ENCODE measurements around the gene FNBP1L.

DNA sequence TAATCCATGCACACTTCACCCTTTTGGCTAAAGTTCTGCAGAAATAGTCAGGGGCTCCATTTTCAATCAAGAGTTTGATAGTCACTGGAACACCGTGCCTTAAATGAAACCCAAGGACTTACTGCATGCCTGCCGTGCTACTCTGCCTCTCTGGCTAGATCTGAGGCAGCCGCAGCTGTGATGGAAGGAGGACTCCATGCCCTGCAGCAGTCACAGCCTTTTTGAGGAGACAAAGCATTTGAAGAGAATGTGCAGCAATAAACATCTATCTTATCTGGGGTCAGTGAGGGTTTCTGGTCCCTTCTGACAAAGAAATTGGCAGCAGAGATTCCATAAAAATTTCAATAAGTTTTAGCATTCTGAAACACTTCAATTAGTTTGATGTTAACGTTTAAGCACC, 155.7 kb downstream of the FNBP1L start:
- TF ChIP-seq POLR2A (IDR thresholded peaks at IDR 0.05) = no peak
- TF ChIP-seq, protein P1, sequence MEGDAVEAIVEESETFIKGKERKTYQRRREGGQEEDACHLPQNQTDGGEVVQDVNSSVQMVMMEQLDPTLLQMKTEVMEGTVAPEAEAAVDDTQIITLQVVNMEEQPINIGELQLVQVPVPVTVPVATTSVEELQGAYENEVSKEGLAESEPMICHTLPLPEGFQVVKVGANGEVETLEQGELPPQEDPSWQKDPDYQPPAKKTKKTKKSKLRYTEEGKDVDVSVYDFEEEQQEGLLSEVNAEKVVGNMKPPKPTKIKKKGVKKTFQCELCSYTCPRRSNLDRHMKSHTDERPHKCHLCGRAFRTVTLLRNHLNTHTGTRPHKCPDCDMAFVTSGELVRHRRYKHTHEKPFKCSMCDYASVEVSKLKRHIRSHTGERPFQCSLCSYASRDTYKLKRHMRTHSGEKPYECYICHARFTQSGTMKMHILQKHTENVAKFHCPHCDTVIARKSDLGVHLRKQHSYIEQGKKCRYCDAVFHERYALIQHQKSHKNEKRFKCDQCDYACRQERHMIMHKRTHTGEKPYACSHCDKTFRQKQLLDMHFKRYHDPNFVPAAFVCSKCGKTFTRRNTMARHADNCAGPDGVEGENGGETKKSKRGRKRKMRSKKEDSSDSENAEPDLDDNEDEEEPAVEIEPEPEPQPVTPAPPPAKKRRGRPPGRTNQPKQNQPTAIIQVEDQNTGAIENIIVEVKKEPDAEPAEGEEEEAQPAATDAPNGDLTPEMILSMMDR (IDR thresholded peaks at IDR 0.05) = no peak
- no peak for TF ChIP-seq POLR2AphosphoS5 (IDR thresholded peaks at IDR 0.05)
